ENCODE results near the gene JAK1.

DNA sequence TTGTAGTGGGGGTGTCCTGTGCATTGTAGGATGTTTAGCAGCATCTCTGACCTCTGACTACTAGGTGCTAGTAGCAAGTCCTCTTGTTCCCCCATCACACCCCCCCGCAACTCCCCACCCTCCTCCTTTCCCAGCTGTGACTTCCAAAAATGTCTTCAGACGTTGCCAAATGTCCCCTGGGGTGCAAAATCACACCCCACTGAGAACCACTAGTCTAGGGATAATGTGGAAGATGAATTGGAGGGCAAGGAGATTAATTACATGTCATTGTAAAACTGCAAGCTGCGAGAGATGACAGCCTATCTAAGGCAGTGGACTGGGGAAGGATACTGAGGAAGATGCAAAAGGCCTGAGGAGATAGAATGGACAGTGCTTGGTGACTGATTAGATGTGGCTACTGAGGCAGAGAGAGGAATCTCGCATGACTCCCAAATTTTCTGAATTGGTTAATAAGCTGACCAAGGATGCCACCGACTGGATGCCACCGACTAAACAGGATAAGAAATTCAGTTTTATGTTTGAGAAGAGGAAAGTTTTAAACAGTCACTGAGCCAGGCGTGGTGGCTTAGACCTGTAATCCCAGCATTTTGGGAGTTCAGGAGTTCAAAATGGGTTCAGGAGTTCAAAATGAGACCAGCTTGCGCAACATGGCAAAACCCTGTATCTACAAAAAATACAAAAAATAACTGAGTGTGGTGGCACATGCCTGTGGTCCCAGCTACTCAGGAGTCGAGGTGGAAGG is 3.1 kb upstream of the JAK1 start:
- TF ChIP-seq, protein P1, sequence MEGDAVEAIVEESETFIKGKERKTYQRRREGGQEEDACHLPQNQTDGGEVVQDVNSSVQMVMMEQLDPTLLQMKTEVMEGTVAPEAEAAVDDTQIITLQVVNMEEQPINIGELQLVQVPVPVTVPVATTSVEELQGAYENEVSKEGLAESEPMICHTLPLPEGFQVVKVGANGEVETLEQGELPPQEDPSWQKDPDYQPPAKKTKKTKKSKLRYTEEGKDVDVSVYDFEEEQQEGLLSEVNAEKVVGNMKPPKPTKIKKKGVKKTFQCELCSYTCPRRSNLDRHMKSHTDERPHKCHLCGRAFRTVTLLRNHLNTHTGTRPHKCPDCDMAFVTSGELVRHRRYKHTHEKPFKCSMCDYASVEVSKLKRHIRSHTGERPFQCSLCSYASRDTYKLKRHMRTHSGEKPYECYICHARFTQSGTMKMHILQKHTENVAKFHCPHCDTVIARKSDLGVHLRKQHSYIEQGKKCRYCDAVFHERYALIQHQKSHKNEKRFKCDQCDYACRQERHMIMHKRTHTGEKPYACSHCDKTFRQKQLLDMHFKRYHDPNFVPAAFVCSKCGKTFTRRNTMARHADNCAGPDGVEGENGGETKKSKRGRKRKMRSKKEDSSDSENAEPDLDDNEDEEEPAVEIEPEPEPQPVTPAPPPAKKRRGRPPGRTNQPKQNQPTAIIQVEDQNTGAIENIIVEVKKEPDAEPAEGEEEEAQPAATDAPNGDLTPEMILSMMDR (IDR thresholded peaks at IDR 0.05; ENCODE audit: control extremely low read depth in 1 of 3, insufficient read depth in 1 of 3, low read depth in 1 of 3, low read length in 3 of 3) = no peak
- TF ChIP-seq CHD1 (IDR thresholded peaks at IDR 0.05; ENCODE audit: low read depth, low read length) (no peak), EZH2 (IDR thresholded peaks at IDR 0.05; ENCODE audit: low read depth, low read length, severe bottlenecking) (no peak), POLR2AphosphoS5 (IDR thresholded peaks at IDR 0.05; ENCODE audit: low read depth, low read length) (no peak), YY1 (IDR thresholded peaks at IDR 0.05; ENCODE audit: low read depth, low read length) (no peak), ZNF274 (IDR thresholded peaks at IDR 0.05; ENCODE audit: borderline replicate concordance, extremely low read depth, low read length) (no peak), GABPA (IDR thresholded peaks at IDR 0.05; ENCODE audit: borderline replicate concordance, insufficient read depth, low read length) (no peak)

Measured in H1 (cell line).